Endothelial cell of umbilical vein (primary cell): ENCODE measurements around the gene SOX12. TPM values are rescaled to one million over a fixed set of nuclear protein-coding genes. Genes with fewer than 3 reads are reported as not detected.

Experiments
- BruUV-seq: library from RNA; stranded (reverse); fragments of 400-500 nt; replicated peaks from 2 replicates; lab custom pipeline; 2021; lab: Mats Ljungman, UMichigan
- CTCF ChIA-PET: fragments of 300-600, 350-600 bp; sonication (Branson Sonifier 250); formaldehyde crosslinking; loops from one replicate; lab custom pipeline; 2021; ENCODE audit warnings: antibody characterized with exemption, inconsistent platforms; lab: Charles Lee
- POLR2A ChIA-PET: fragments of 300-600, 350-600 bp; sonication (Branson Sonifier 250); formaldehyde crosslinking; loops from one replicate; lab custom pipeline; 2021; ENCODE audit warnings: antibody characterized with exemption, inconsistent platforms; lab: Charles Lee
- DNase-seq: peaks from one replicate; pipeline ENCODE4 v3.0.0-alpha.2; 2011; ENCODE audit warnings: low read depth, low spot score
- FAIRE-seq: peaks from 2 replicates; lab custom pipeline; 2011; peaks lifted over from hg19 to GRCh38; lab: Jason Lieb, UNC
- H2AFZ ChIP-seq: 2 replicates; pipeline ENCODE4 v1.6.0; 2012; ENCODE audit warnings: low read depth, low read length, control low read depth, inconsistent platforms
- H3K27ac ChIP-seq: 2 replicates; pipeline ENCODE4 v1.5.1; 2011; ENCODE audit warnings: low read depth, mild to moderate bottlenecking, control low read depth, low read length, moderate library complexity; ENCODE audit not compliant: insufficient read depth
- H3K27me3 ChIP-seq, 2 experiments: 2 replicates each; pipeline versions ENCODE4 v1.6.0 to v1.6.1; 2011; ENCODE audit warnings: low read length in 2 of 2, mixed read lengths in 1 of 2; ENCODE audit not compliant: control insufficient read depth in 2 of 2, insufficient read depth in 2 of 2
- H3K36me3 ChIP-seq, 2 experiments: 2 replicates in 1 of 2; 3 replicates in 1 of 2; pipeline ENCODE4 v1.5.1; 2011; ENCODE audit warnings: low read length in 2 of 2, mild to moderate bottlenecking in 1 of 2, moderate library complexity in 1 of 2; ENCODE audit not compliant: control insufficient read depth in 2 of 2, insufficient read depth in 2 of 2; ENCODE audit errors: extremely low read depth in 1 of 2
- H3K4me1 ChIP-seq: 3 replicates; pipeline ENCODE4 v1.5.1; 2011; ENCODE audit warnings: mild to moderate bottlenecking, low read length; ENCODE audit not compliant: control insufficient read depth, insufficient read depth; ENCODE audit errors: extremely low read depth
- H3K4me2 ChIP-seq: 2 replicates; pipeline ENCODE4 v1.6.1; 2011; ENCODE audit warnings: low read length, control low read depth, mixed read lengths; ENCODE audit not compliant: insufficient read depth
- H3K4me3 ChIP-seq, 3 experiments: fragments of 200-600 bp in 1 of 3; sonication (generic), shearing (Covaris generic) in 1 of 3; replicated peaks in 1 of 3; 2 replicates each; pipeline ENCODE4 v1.5.1; 2011 to 2016; ENCODE audit warnings: control low read depth in 3 of 3, low read length in 3 of 3, mild to moderate bottlenecking in 2 of 3, inconsistent platforms in 1 of 3, low read depth in 1 of 3, moderate library complexity in 1 of 3; ENCODE audit not compliant: insufficient read depth in 1 of 3
- H3K79me2 ChIP-seq: 2 replicates; pipeline ENCODE4 v1.6.0; 2012; ENCODE audit warnings: low read length, inconsistent platforms; ENCODE audit not compliant: control insufficient read depth, insufficient read depth
- H3K9ac ChIP-seq: replicated peaks from 2 replicates; pipeline ENCODE3; 2011; ENCODE audit warnings: low read length, control low read depth; ENCODE audit not compliant: insufficient read depth; ENCODE audit errors: extremely low read depth
- H3K9me1 ChIP-seq: replicated peaks from 3 replicates; pipeline ENCODE4 v1.6.0; 2011; ENCODE audit warnings: mild to moderate bottlenecking, low read length; ENCODE audit not compliant: control insufficient read depth, insufficient read depth; ENCODE audit errors: extremely low read depth
- H3K9me3 ChIP-seq: replicated peaks from 2 replicates; pipeline ENCODE4 v1.5.1; 2012; ENCODE audit warnings: low read length, inconsistent platforms; ENCODE audit not compliant: control insufficient read depth, insufficient read depth
- H4K20me1 ChIP-seq: replicated peaks from 2 replicates; pipeline ENCODE3; 2011; ENCODE audit warnings: mild to moderate bottlenecking, low read length; ENCODE audit not compliant: control insufficient read depth, insufficient read depth; ENCODE audit errors: extremely low read depth
- EZH2 ChIP-seq: IDR thresholded peaks from 2 replicates; pipeline ENCODE4 v1.6.1; 2012; ENCODE audit warnings: borderline replicate concordance, low read depth, mild to moderate bottlenecking, moderate library complexity, low read length, inconsistent platforms; ENCODE audit not compliant: severe bottlenecking
- FOS ChIP-seq: IDR thresholded peaks from 2 replicates; pipeline ENCODE4 v1.6.1; 2011; ENCODE audit warnings: mild to moderate bottlenecking, low read length, moderate library complexity, borderline replicate concordance; ENCODE audit not compliant: insufficient read depth
- GATA2 ChIP-seq: IDR thresholded peaks from 2 replicates; pipeline ENCODE4 v1.7.0; 2011; ENCODE audit warnings: low read depth, mild to moderate bottlenecking, moderate library complexity, mixed read lengths, low read length; ENCODE audit not compliant: insufficient read length, insufficient read depth
- JUN ChIP-seq: IDR thresholded peaks from 2 replicates; pipeline ENCODE4 v1.6.1; 2011; ENCODE audit warnings: borderline replicate concordance, low read depth; ENCODE audit not compliant: insufficient read length, insufficient read depth
- MYC ChIP-seq: IDR thresholded peaks from one replicate; pipeline ENCODE4 v1.6.1; 2011; ENCODE audit warnings: mild to moderate bottlenecking, low read depth, low read length
- POLR2A ChIP-seq: IDR thresholded peaks from 2 replicates; pipeline ENCODE4 v1.6.1; 2012; ENCODE audit warnings: low read depth, mild to moderate bottlenecking, control low read depth, low read length
- POLR2AphosphoS5 ChIP-seq: IDR thresholded peaks from 2 replicates; pipeline ENCODE4 v1.6.1; 2012; ENCODE audit warnings: low read depth, mild to moderate bottlenecking, control low read depth, low read length, moderate library complexity; ENCODE audit not compliant: insufficient read depth
- dilution Hi-C: fragments of 300-500 bp; cut with MboI; formaldehyde crosslinking; loops from one replicate; pipeline ENCODE4 v1.15.0; 2019; ENCODE audit warnings: low sequenced_read_pairs; ENCODE audit not compliant: extremely low pct_ligation_motif_present
- intact Hi-C: fragments of 100-400 bp; cut with micrococcal nuclease; formaldehyde crosslinking; loops from one replicate; pipeline ENCODE4 v1.10.0; 2022
- polyA plus RNA-seq, 4 experiments: library from polyadenylated mRNA; depleted of rRNA in 3 of 4; stranded (reverse) in 3 of 4; unstranded in 1 of 4; fragments of >200 nt; gene quantifications; 2 replicates each; pipeline versions ENCODE4 v1.2.1 to v1.2.3, GENCODE V29; 2011 to 2012; ENCODE audit warnings: missing spikeins in 1 of 4
- total RNA-seq: library from RNA; stranded (reverse); gene quantifications from 2 replicates; pipeline ENCODE4 v1.2.3, GENCODE V29; 2021
- TF ChIP-seq, protein P1 (sequence below): IDR thresholded peaks from 2 replicates; pipeline ENCODE4 v1.6.1; 2011; ENCODE audit not compliant: insufficient read depth, insufficient read length

The SOX12 gene
- total and polyA plus RNA-seq, 2 donors (not counting 3 experiments of a cell fraction or from before 2014, with no cell fraction given), result 6.2 to 37.7 TPM

GRCh38 chr20:358891-359555, 33.7 kb downstream of the SOX12 start:
- H3K4me2 ChIP-seq, result no peak overlapping the region
- intact Hi-C loops, result no loop called here
- H3K9me3 ChIP-seq, result no peaks in the 10 kb centered on the region
- H3K27ac ChIP-seq, result no peak overlapping the region
- ChIA-PET POLR2A (no interaction called here), CTCF (interaction anchor here (2.2 kb wide), 1 partner anchor 73 kb away, joined by 8 read pairs; no protein-coding TSS in a partner anchor)
- no TSS peak for BruUV-seq
- H3K27me3 ChIP-seq, result no peaks in the 10 kb centered on the region
- H3K4me1 ChIP-seq, result peaks cover 7% of the 10 kb centered on the region
- no peak for DNase-seq
- no peak for FAIRE-seq
- no peaks in the 10 kb centered on the region for H4K20me1 ChIP-seq
- no peak overlapping the region for H3K9ac ChIP-seq
- no peak overlapping the region for H2AFZ ChIP-seq
- no peaks in the 10 kb centered on the region for H3K36me3 ChIP-seq
- H3K9me1 ChIP-seq, result no peaks in the 10 kb centered on the region
- dilution Hi-C loops, result no loop called here
- no peaks in the 10 kb centered on the region for H3K79me2 ChIP-seq
- TF ChIP-seq MYC, result no peak
- no peak for TF ChIP-seq JUN
- TF ChIP-seq POLR2A, result no peak
- TF ChIP-seq GATA2, result no peak
- no peak for TF ChIP-seq POLR2AphosphoS5
- TF ChIP-seq, protein P1, sequence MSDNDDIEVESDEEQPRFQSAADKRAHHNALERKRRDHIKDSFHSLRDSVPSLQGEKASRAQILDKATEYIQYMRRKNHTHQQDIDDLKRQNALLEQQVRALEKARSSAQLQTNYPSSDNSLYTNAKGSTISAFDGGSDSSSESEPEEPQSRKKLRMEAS, result no peak
- no peak overlapping the region for H3K4me3 ChIP-seq

- Histone ChIP-seq H3K27ac (no peak overlapping the region), H3K27me3 (no peaks in the 10 kb centered on the region), H3K36me3 (no peaks in the 10 kb centered on the region), H3K9me3 (no peaks in the 10 kb centered on the region), H4K20me1 (no peaks in the 10 kb centered on the region), H3K4me1 (peaks cover 7% of the 10 kb centered on the region), H3K9ac (no peak overlapping the region), H3K4me3 (no peak overlapping the region), H3K79me2 (no peaks in the 10 kb centered on the region), H3K4me2 (no peak overlapping the region), H3K9me1 (no peaks in the 10 kb centered on the region), H2AFZ (no peak overlapping the region)
- intact Hi-C loops (no loop called here), dilution Hi-C loops (no loop called here)
- no peak for FAIRE-seq
- ChIA-PET POLR2A (interaction anchor here (1.6 kb wide), 1 partner anchor 14 kb away, joined by 3 read pairs; no protein-coding TSS in a partner anchor), CTCF (interaction anchor here (0.9 to 4.6 kb wide), 10 partner anchors 8 to 101 kb away, joined by 3 to 41 read pairs (median 6); partner anchors contain the start of genes TBC1D20 and TRIB3)
- no TSS peak for BruUV-seq
- no peak for DNase-seq
- no peak for TF ChIP-seq POLR2AphosphoS5
- TF ChIP-seq GATA2, result no peak
- no peak for TF ChIP-seq EZH2
- TF ChIP-seq FOS, result no peak
- no peak for TF ChIP-seq JUN
- TF ChIP-seq, protein P1, result no peak
- no peak for TF ChIP-seq MYC
These were observed 36.2 kb downstream of the SOX12 start for GRCh38 chr20:361561-361960.
